Measurements from ENCODE around the gene LTBP1.

LTBP1 gene

GRCh38 chr2:32931945-32932709 lies 14.6 kb upstream of the LTBP1 start:
- no peak for DNase-seq

- DNase-seq = no peak
Measured at GRCh38 chr2:32932825-32933755, 13.7 kb upstream of the LTBP1 start.

- DNase-seq = no peak
Measured at GRCh38 chr2:32933756-32934095, 13.0 kb upstream of the LTBP1 start.

GRCh38 chr2:32937602-32938448 lies 8.9 kb upstream of the LTBP1 start:
- DNase-seq = no peak

GRCh38 chr2:32938934-32939333 lies 7.8 kb upstream of the LTBP1 start:
- no peak for DNase-seq

- no peak for DNase-seq
Measured at GRCh38 chr2:32940316-32940997, 6.3 kb upstream of the LTBP1 start.

GRCh38 chr2:32941944-32942690 lies 4.6 kb upstream of the LTBP1 start:
- DNase-seq = no peak

- no peak for DNase-seq
Measured at GRCh38 chr2:32942793-32943485, 3.8 kb upstream of the LTBP1 start.

GRCh38 chr2:32945286-32945685 lies 1.5 kb upstream of the LTBP1 start:
- no peak for DNase-seq

GRCh38 chr2:32947076-32947483 lies 327 bp downstream of the LTBP1 start:
- DNase-seq = no peak

GRCh38 chr2:32947484-32948143 lies 861 bp downstream of the LTBP1 start:
- peak; percentile 34 for DNase-seq

- DNase-seq = no peak
Measured at GRCh38 chr2:32948266-32948665, 1.5 kb downstream of the LTBP1 start.

- DNase-seq = no peak
Measured at GRCh38 chr2:32949260-32949659, 2.5 kb downstream of the LTBP1 start.

- no peak for DNase-seq
Measured at GRCh38 chr2:32951672-32952071, 4.9 kb downstream of the LTBP1 start.

GRCh38 chr2:32952761-32953476 lies 6.2 kb downstream of the LTBP1 start:
- DNase-seq = no peak

- no peak for DNase-seq
Measured at GRCh38 chr2:32954206-32954605, 7.5 kb downstream of the LTBP1 start.

- no peak for DNase-seq
Measured at GRCh38 chr2:32958821-32959220, 12.1 kb downstream of the LTBP1 start.

- no peak for DNase-seq
Measured at GRCh38 chr2:32960238-32960637, 13.5 kb downstream of the LTBP1 start.

GRCh38 chr2:32960647-32961403 lies 14.1 kb downstream of the LTBP1 start:
- DNase-seq = no peak

Data from fibroblast of skin of scalp (primary cell).